ENCODE data around the gene HS3ST2.

GRCh38 chr16:22847690-22848089 lies 33.7 kb downstream of the HS3ST2 start:
- TF ChIP-seq CTCF (IDR thresholded peaks at IDR 0.05): no peak
- no peak for TF ChIP-seq HMGXB4 (CRISPR knock-in tag; IDR thresholded peaks at IDR 0.05)
- no peak for TF ChIP-seq MXD4 (CRISPR knock-in tag; IDR thresholded peaks at IDR 0.05; ENCODE audit: borderline replicate concordance)
- no peak for TF ChIP-seq AFF4 (CRISPR knock-in tag; IDR thresholded peaks at IDR 0.05; ENCODE audit: borderline replicate concordance)
- TF ChIP-seq ATF6 (CRISPR knock-in tag; IDR thresholded peaks at IDR 0.05): no peak
- no peak for TF ChIP-seq ESRRA (CRISPR knock-in tag; IDR thresholded peaks at IDR 0.05; ENCODE audit: borderline replicate concordance)
- TF ChIP-seq NFATC4 (CRISPR knock-in tag; IDR thresholded peaks at IDR 0.05): no peak
- no peak for TF ChIP-seq E2F1 (CRISPR knock-in tag; IDR thresholded peaks at IDR 0.05)
